Retinal pigment epithelial cell (primary cell): ENCODE data around the gene CPVL.

Experiments
- DNase-seq: peaks from one replicate; pipeline ENCODE4 v3.0.0-alpha.2; 2010; ENCODE audit warnings: low read depth
- H3K4me3 ChIP-seq: 2 replicates; pipeline ENCODE4 v1.5.1; 2011; ENCODE audit warnings: mild to moderate bottlenecking, low read length, control low read depth, moderate library complexity
- TF ChIP-seq, protein P1 (sequence below): conservative IDR thresholded peaks from 2 replicates; pipeline ENCODE4 v1.5.1; 2011; ENCODE audit warnings: low read depth, low read length, control low read depth, inconsistent platforms

CPVL gene

DNA sequence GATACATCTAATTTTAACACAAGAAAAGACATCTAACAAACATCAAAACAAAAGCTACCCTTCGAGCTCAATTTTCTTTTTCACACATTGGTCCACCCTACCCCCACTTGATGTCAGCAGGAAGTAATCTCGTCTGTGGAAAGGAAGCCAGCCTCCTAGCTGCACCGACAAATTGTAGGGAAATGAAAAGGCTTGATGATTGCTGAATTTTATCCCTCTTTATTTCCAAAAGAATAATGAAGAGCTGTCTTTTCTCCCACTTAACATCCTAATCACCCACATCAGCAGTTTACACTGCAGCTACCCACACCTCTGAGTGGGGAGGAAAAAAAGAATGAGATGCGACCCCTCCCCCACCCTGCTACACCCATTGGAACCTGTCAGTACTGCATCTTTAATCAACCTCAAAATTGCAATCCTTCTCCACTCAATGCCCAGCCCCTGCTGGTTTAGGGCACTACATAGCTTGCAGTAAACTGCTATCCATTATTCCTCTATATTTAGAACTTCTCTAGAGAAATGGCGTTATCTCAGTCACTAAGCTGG lies 10.6 kb upstream of the CPVL start:
- no peak overlapping the region for H3K4me3 ChIP-seq
- no peak for DNase-seq
- TF ChIP-seq, protein P1, sequence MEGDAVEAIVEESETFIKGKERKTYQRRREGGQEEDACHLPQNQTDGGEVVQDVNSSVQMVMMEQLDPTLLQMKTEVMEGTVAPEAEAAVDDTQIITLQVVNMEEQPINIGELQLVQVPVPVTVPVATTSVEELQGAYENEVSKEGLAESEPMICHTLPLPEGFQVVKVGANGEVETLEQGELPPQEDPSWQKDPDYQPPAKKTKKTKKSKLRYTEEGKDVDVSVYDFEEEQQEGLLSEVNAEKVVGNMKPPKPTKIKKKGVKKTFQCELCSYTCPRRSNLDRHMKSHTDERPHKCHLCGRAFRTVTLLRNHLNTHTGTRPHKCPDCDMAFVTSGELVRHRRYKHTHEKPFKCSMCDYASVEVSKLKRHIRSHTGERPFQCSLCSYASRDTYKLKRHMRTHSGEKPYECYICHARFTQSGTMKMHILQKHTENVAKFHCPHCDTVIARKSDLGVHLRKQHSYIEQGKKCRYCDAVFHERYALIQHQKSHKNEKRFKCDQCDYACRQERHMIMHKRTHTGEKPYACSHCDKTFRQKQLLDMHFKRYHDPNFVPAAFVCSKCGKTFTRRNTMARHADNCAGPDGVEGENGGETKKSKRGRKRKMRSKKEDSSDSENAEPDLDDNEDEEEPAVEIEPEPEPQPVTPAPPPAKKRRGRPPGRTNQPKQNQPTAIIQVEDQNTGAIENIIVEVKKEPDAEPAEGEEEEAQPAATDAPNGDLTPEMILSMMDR = no peak

- no peak for DNase-seq
- TF ChIP-seq, protein P1 = no peak
- H3K4me3 ChIP-seq = no peak overlapping the region
These were observed 7.7 kb upstream of the CPVL start for GRCh38 chr7:29154076-29154475.

- no peak for DNase-seq
- H3K4me3 ChIP-seq = no peak overlapping the region
- TF ChIP-seq, protein P1 = no peak
These were observed 4.5 kb upstream of the CPVL start for GRCh38 chr7:29150856-29151255.

DNA sequence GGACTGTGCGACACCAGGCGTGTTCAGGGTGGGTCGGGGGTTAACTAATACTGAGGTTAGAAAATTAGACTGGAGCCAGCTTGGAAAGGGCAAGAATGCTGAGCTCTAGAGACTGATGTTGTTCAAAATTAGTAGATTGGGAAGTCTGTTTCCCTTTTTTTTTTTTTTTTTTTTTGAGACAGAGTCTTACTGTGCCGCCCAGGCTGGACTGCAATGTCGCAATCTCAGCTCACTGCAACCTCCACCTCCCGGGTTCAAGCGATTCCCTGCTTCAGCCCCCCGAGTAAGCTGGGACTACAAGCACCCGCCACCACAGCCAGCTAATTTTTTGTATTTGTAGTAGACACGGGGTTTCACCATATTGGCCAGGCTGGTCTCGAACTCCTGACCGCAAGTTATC lies 2.7 kb upstream of the CPVL start:
- TF ChIP-seq, protein P1 = no peak
- no peak for DNase-seq
- H3K4me3 ChIP-seq = no peak overlapping the region

DNA sequence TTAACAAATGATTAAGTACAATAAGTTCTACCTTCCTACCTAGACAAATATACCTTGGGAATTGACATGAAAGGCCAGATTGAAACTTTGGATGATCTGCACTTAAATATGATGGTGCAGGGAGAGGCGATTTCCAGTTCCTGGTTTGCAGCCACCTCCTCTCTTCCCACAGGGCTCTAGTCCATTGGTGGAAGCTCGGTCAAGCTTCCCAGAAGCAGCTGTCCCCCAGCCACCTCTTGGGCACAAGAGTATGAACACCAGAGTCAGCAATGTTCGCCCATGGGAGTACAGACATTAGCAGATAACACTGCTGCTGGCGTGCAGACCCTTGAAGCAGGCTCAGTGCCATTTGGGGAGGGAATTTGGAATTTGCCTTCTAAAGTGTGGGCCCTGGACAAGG lies 1.5 kb upstream of the CPVL start:
- no peak overlapping the region for H3K4me3 ChIP-seq
- TF ChIP-seq, protein P1 = no peak
- DNase-seq = no peak

- TF ChIP-seq, protein P1 = peak; percentile 11
- no peak for DNase-seq
- H3K4me3 ChIP-seq = peak overlapping the region; percentile 59
These were observed 712 bp upstream of the CPVL start for GRCh38 chr7:29146888-29147609.

DNA sequence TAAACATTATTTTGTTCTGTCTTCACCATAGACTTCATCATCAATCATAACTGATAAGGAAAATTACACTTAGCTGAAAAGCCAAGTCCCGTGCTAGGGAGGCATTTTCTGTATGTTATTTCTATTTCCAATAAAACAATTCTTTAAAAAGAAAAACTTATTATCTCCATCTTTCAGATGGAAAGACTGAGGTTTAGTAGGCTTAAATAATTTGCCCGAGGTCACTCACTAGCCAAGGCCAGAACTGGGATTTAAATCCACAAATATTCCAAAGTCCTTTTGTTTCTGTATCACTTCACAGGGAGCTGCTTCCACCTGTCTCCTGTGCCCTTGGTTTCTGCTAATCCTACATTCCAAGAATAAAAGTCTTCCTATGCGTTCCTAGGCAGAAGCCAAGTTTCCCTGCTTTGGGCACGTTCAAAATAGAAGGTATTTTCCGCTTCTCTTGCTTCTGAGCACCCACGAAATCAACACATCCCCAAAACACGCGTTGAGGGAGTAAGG lies 732 bp downstream of the CPVL start:
- peak overlapping the region; percentile 59 for H3K4me3 ChIP-seq
- TF ChIP-seq, protein P1 = no peak
- no peak for DNase-seq
